GM12874 (cell line): ENCODE results near the gene TPBGL.

ENCODE experiments used
- CTCF ChIP-seq: IDR thresholded peaks from 2 replicates; pipeline ENCODE4 v1.5.1; 2011; ENCODE audit warnings: low read depth, mild to moderate bottlenecking, control low read depth, low read length, moderate library complexity; ENCODE audit not compliant: insufficient read depth

TPBGL gene

GRCh38 chr11:75283391-75283931 lies 42.9 kb downstream of the TPBGL start:
- no peak for TF ChIP-seq CTCF

DNA sequence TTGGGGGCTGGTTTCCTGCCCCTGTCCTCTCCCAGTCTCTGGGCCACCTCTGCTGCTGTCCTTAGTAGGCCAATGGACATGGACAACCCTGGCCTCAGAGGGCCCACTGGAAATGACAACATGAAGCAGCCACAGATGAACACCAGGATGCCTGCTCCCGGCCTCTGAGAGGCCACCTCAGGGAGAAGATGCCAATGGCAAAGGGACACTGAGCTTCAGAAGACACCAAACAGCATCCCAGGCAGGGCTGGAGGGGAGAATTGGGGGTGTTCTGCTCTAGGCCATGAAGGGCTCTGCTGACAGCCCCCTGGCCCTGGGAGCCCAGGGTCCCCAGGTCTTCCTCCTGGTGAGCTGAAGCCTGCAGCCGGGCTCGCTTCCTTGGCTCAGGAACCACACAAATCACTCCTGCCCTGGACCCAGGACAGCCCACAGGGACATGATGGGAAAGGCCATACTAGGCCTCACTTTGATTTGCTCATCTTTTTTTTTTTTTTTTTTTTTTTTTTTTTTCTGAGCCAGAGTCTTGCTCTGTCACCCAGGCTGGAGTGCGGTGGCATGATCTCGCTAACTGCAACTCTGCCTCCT lies 45.3 kb downstream of the TPBGL start:
- TF ChIP-seq CTCF: no peak

GRCh38 chr11:75286826-75287465 lies 46.4 kb downstream of the TPBGL start:
- TF ChIP-seq CTCF: no peak

- no peak for TF ChIP-seq CTCF
These were observed 47.0 kb downstream of the TPBGL start for GRCh38 chr11:75287579-75287978.

- TF ChIP-seq CTCF: no peak
These were observed 48.9 kb downstream of the TPBGL start for GRCh38 chr11:75289511-75289760.

DNA sequence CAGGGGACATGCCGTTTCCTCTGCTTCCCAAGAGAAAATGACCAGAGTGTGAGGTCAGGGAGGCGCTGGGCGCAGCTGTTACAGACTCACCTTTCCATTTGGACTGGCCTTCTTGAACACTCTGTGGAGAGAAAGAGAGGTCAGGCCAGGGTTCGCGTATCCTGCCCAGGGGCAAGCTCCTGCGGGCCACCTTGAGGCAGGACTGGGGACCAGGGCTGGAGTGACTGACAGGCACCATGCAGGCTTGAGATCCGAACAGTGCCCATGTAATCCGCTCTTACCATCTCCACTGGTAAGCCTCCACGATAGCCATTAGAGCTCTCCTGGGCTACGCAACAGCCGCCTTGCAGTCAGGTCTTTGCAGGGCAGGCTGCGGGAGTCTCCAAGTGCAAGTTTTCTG lies 49.3 kb downstream of the TPBGL start:
- no peak for TF ChIP-seq CTCF

GRCh38 chr11:75291741-75292140 lies 51.2 kb downstream of the TPBGL start:
- no peak for TF ChIP-seq CTCF
